DOHH2 (cell line): ENCODE measurements around the gene COPE.

Experiments used
- H3F3A ChIP-seq: fragments of 200-600 bp; sonication (generic), shearing (Covaris generic); 2 replicates; pipeline ENCODE4 v1.6.0; 2016; ENCODE audit warnings: antibody characterized with exemption, mild to moderate bottlenecking; ENCODE audit not compliant: control insufficient read depth, insufficient read depth
- H3K27ac ChIP-seq: fragments of 200-600 bp; sonication (generic); 2 replicates; pipeline ENCODE4 v1.5.1; 2014; ENCODE audit warnings: low read depth, mild to moderate bottlenecking, low read length, moderate library complexity
- H3K27me3 ChIP-seq: fragments of 200-600 bp; sonication (generic); 2 replicates; pipeline ENCODE4 v1.6.1; 2014; ENCODE audit warnings: mild to moderate bottlenecking, low read length, mixed read lengths; ENCODE audit not compliant: control insufficient read depth
- H3K36me3 ChIP-seq: fragments of 200-600 bp; sonication (generic); 2 replicates; pipeline ENCODE4 v1.6.1; 2014; ENCODE audit warnings: mild to moderate bottlenecking, low read length, moderate library complexity, mixed read lengths; ENCODE audit not compliant: control insufficient read depth
- H3K4me1 ChIP-seq: fragments of 200-600 bp; sonication (generic); 2 replicates; pipeline ENCODE4 v1.6.1; 2014; ENCODE audit warnings: mild to moderate bottlenecking, low read length, mixed read lengths; ENCODE audit not compliant: control insufficient read depth
- H3K4me2 ChIP-seq: fragments of 200-600 bp; sonication (generic); 2 replicates; pipeline ENCODE4 v1.6.0; 2014; ENCODE audit warnings: mild to moderate bottlenecking, low read length, moderate library complexity
- H3K4me3 ChIP-seq: fragments of 200-600 bp; sonication (generic); 2 replicates; pipeline ENCODE4 v1.5.1; 2014; ENCODE audit warnings: mild to moderate bottlenecking, low read length, mixed read lengths
- H3K79me2 ChIP-seq: fragments of 200-600 bp; sonication (generic); 2 replicates; pipeline ENCODE4 v1.6.1; 2014; ENCODE audit warnings: mild to moderate bottlenecking, low read length, mixed read lengths; ENCODE audit not compliant: control insufficient read depth
- H3K9me2 ChIP-seq: fragments of 200-600 bp; sonication (generic); replicated peaks from 2 replicates; pipeline ENCODE4 v1.6.1; 2014; ENCODE audit warnings: mild to moderate bottlenecking, low read length, mixed read lengths; ENCODE audit not compliant: control insufficient read depth
- H3K9me3 ChIP-seq: fragments of 200-600 bp; sonication (generic); 2 replicates; pipeline ENCODE4 v1.6.1; 2014; ENCODE audit warnings: antibody characterized with exemption, low read length, mixed read lengths; ENCODE audit not compliant: control insufficient read depth, insufficient read depth
- H4K20me1 ChIP-seq: fragments of 200-600 bp; sonication (generic); 2 replicates; pipeline ENCODE4 v1.6.0; 2014; ENCODE audit warnings: low read depth, mild to moderate bottlenecking, antibody characterized with exemption, low read length, moderate library complexity; ENCODE audit not compliant: control insufficient read depth, insufficient read depth
- CTCF ChIP-seq: fragments of 200-600 bp; sonication (generic); IDR thresholded peaks from one replicate; pipeline ENCODE4 v1.5.1; 2014; ENCODE audit warnings: antibody characterized with exemption, mild to moderate bottlenecking, low read depth, low read length; ENCODE audit not compliant: poor library complexity, severe bottlenecking
- EZH2phosphoT487 ChIP-seq: fragments of 200-600 bp; sonication (generic); IDR thresholded peaks from 2 replicates; pipeline ENCODE4 v1.6.1; 2017; ENCODE audit warnings: borderline replicate concordance, mild to moderate bottlenecking, antibody characterized with exemption, low read length, moderate library complexity, mixed read lengths

COPE gene

GRCh38 chr19:18915639-18916038 is 3.5 kb downstream of the COPE start:
- H3K36me3 ChIP-seq, result peaks cover 51% of the 10 kb centered on the region
- H3K9me3 ChIP-seq, result no peaks in the 10 kb centered on the region
- H3K79me2 ChIP-seq, result peaks cover 77% of the 10 kb centered on the region

DNA sequence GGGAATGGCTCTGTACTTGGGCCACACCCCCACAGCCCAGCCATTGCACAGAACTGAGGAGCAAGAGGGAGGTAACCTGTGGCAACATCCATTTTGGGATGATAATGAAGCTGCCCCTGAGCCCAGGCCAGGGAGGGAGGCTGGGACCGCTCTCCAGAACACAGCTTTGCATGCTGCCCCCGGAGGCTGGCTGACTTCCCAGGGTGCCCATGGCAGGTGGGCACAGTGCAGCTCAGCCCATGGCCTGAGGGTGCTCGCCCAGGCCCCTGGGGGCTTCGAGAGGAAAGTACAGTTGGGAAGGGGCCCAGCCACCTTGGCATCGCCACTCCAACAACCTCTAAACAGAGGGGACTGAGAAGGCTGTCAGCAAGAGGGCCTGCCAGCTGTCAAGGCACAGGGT is 5.7 kb downstream of the COPE start:
- Histone ChIP-seq H3K9me3 (no peaks in the 10 kb centered on the region), H3K79me2 (peaks cover 58% of the 10 kb centered on the region), H3K27ac (no peak overlapping the region), H3K9me2 (no peaks in the 10 kb centered on the region), H3K36me3 (peaks cover 43% of the 10 kb centered on the region), H4K20me1 (peaks cover 3% of the 10 kb centered on the region; the same call in 1 of the 2 replicates), H3K4me1 (peaks cover 10% of the 10 kb centered on the region), H3K4me3 (no peak overlapping the region), H3F3A (no peaks in the 10 kb centered on the region), H3K27me3 (no peaks in the 10 kb centered on the region), H3K4me2 (no peak overlapping the region)
- no peak for TF ChIP-seq EZH2phosphoT487
- no peak for TF ChIP-seq CTCF

More at GRCh38 chr19:18915639-18916038, 3.5 kb downstream of the COPE start:
- Histone ChIP-seq H3F3A (no peaks in the 10 kb centered on the region), H3K4me3 (no peak overlapping the region), H3K27ac (no peak overlapping the region), H3K4me2 (no peak overlapping the region), H3K9me2 (no peaks in the 10 kb centered on the region), H3K27me3 (no peaks in the 10 kb centered on the region), H4K20me1 (peaks cover 6% of the 10 kb centered on the region; the same call in 1 of the 2 replicates), H3K4me1 (peaks cover 16% of the 10 kb centered on the region)
- TF ChIP-seq EZH2phosphoT487, result no peak
- TF ChIP-seq CTCF, result peak; percentile 56

DNA sequence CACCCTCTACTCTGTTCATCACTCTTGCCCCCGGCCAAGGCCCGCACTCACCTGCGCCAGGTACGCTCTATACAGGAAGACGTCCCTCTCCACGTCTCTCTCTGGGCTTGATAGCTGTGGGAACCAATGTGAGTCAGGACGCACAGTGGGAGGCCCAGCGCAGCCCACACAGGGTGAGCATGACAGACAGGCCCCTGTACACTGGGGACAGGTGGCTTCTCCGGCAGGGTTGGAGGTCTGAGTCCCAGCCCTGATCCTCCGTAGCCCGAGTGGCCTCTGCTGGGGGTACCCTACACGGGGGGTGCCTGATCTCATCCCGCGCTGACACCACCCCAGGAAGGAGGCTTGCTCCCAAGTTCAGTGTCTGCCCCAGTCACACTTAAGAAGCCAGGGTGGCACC is 6.3 kb downstream of the COPE start:
- Histone ChIP-seq H3K27ac (no peak overlapping the region), H3K4me3 (no peak overlapping the region), H3K36me3 (peaks cover 46% of the 10 kb centered on the region), H3K9me3 (no peaks in the 10 kb centered on the region), H4K20me1 (no peaks in the 10 kb centered on the region; the same call in 1 of the 2 replicates), H3K27me3 (no peaks in the 10 kb centered on the region), H3F3A (no peaks in the 10 kb centered on the region), H3K9me2 (no peaks in the 10 kb centered on the region), H3K79me2 (peaks cover 53% of the 10 kb centered on the region), H3K4me2 (no peak overlapping the region), H3K4me1 (peaks cover 10% of the 10 kb centered on the region)
- TF ChIP-seq CTCF (no peak), EZH2phosphoT487 (no peak)
